Mesothelial cell of epicardium (in vitro differentiated cells): ENCODE data around the gene MAPK14. TPM values are rescaled to one million over a fixed set of nuclear protein-coding genes. Genes with fewer than 3 reads are reported as not detected.
"Not testable (repeated sequence)": the region's sequence is repeated elsewhere in the genome, so short reads cannot be mapped to it uniquely, and the experiment has no call there.

Experiments
- DNase-seq, 2 experiments: peaks; one replicate each; pipeline ENCODE4 v3.0.0; 2021; ENCODE audit warnings: low spot score in 2 of 2; ENCODE audit not compliant: unreplicated experiment in 2 of 2
- H3K27ac Mint-ChIP-seq: 2 replicates; pipeline ENCODE4 v1.8.0; 2021; ENCODE audit warnings: mixed read lengths
- H3K27me3 Mint-ChIP-seq: 2 replicates; pipeline ENCODE4 v1.8.0; 2021; ENCODE audit warnings: low read depth, mixed read lengths
- H3K36me3 Mint-ChIP-seq: 2 replicates; pipeline ENCODE4 v1.8.0; 2021; ENCODE audit warnings: mixed read lengths
- H3K4me1 Mint-ChIP-seq: 2 replicates; pipeline ENCODE4 v1.8.0; 2021; ENCODE audit warnings: mixed read lengths
- H3K4me3 Mint-ChIP-seq: 2 replicates; pipeline ENCODE4 v1.8.0; 2021; ENCODE audit warnings: mild to moderate bottlenecking, moderate library complexity, mixed read lengths
- H3K9me3 Mint-ChIP-seq: 2 replicates; pipeline ENCODE4 v1.8.0; 2021; ENCODE audit warnings: mixed read lengths
- total RNA-seq: library from RNA; stranded (reverse); gene quantifications from 3 replicates; pipeline ENCODE4 v1.2.1, GENCODE V29; 2021
- TF ChIP-seq, protein P1 (sequence below): fragments of 200-600 bp; sonication (generic); IDR thresholded peaks from one replicate; pipeline ENCODE4 v1.5.0; 2021; ENCODE audit warnings: antibody characterized with exemption; ENCODE audit not compliant: unreplicated experiment

Gene MAPK14
- total RNA-seq, 1 donor from 2014 or later, result 54.8 TPM

GRCh38 chr6:36082318-36082717 is 54.7 kb downstream of the MAPK14 start:
- Mint-ChIP-seq H3K27ac (no peak overlapping the region), H3K27me3 (no peaks in the 10 kb centered on the region), H3K4me1 (peaks cover 11% of the 10 kb centered on the region), H3K36me3 (peaks cover 74% of the 10 kb centered on the region), H3K4me3 (no peak overlapping the region), H3K9me3 (peaks cover 56% of the 10 kb centered on the region)
- TF ChIP-seq, protein P1, sequence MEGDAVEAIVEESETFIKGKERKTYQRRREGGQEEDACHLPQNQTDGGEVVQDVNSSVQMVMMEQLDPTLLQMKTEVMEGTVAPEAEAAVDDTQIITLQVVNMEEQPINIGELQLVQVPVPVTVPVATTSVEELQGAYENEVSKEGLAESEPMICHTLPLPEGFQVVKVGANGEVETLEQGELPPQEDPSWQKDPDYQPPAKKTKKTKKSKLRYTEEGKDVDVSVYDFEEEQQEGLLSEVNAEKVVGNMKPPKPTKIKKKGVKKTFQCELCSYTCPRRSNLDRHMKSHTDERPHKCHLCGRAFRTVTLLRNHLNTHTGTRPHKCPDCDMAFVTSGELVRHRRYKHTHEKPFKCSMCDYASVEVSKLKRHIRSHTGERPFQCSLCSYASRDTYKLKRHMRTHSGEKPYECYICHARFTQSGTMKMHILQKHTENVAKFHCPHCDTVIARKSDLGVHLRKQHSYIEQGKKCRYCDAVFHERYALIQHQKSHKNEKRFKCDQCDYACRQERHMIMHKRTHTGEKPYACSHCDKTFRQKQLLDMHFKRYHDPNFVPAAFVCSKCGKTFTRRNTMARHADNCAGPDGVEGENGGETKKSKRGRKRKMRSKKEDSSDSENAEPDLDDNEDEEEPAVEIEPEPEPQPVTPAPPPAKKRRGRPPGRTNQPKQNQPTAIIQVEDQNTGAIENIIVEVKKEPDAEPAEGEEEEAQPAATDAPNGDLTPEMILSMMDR, result no peak
- no peak for DNase-seq

- Mint-ChIP-seq H3K9me3 (peaks cover 64% of the 10 kb centered on the region), H3K4me3 (no peak overlapping the region), H3K27ac (no peak overlapping the region), H3K36me3 (peaks cover 83% of the 10 kb centered on the region), H3K4me1 (no peaks in the 10 kb centered on the region), H3K27me3 (no peaks in the 10 kb centered on the region)
- no peak for DNase-seq
- TF ChIP-seq, protein P1, result no peak
These were observed 55.8 kb downstream of the MAPK14 start for GRCh38 chr6:36083446-36083845.

DNA sequence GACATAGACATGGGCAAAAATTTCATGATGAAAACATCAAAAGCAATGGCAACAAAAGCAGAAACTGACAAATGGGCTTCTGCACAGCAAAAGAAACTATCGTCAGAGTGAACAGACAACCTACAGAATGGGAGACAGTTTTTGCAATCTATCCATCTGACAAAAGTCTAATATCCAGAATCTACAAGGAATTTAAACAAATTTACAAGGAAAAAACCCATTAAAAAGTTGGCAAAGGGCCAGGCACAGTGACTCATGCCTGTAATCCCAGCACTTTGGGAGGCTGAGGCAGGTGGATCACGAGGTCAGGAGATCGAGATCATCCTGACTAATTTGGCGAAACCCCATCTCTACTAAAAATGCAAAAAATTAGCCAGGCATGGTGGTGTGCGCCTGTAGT is 60.6 kb downstream of the MAPK14 start:
- not testable (repeated sequence) for DNase-seq, H3K27me3 Mint-ChIP-seq, H3K27ac Mint-ChIP-seq, H3K4me3 Mint-ChIP-seq, H3K4me1 Mint-ChIP-seq
- peaks cover 53% of the 10 kb centered on the region for H3K36me3 Mint-ChIP-seq
- H3K9me3 Mint-ChIP-seq, result peaks cover 41% of the 10 kb centered on the region

DNA sequence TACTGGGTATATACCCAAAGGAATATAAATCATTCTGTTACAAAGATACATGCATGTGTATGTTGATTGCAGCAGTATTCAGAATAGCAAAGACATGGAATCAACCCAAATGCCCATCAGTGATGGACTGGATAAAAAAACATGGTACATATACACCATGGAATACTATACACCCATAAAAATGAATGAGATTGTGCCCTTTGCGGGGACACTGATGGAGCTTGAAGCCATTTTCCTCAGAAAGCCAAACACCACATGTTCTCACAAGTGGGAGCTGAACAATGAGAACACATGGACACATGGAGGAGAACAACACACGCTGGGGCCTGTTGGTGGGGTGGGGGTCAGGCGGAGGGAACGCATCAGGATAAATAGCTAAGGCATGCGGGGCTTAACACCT is 61.4 kb downstream of the MAPK14 start:
- H3K4me1 Mint-ChIP-seq, result no peaks in the 10 kb centered on the region

GRCh38 chr6:36094238-36094637 is 66.6 kb downstream of the MAPK14 start:
- TF ChIP-seq, protein P1, result no peak
- no peak for DNase-seq
- peak overlapping the region; percentile 66 for H3K27ac Mint-ChIP-seq
- no peaks in the 10 kb centered on the region for H3K27me3 Mint-ChIP-seq
- no peak overlapping the region for H3K4me3 Mint-ChIP-seq
- no peaks in the 10 kb centered on the region for H3K9me3 Mint-ChIP-seq
- H3K36me3 Mint-ChIP-seq, result peaks cover 6% of the 10 kb centered on the region
- H3K4me1 Mint-ChIP-seq, result peaks cover 19% of the 10 kb centered on the region

More for the DNA sequence above, 61.4 kb downstream of the MAPK14 start:
- H3K27me3 Mint-ChIP-seq, result no peaks in the 10 kb centered on the region
- H3K4me3 Mint-ChIP-seq, result no peak overlapping the region
- no peak overlapping the region for H3K27ac Mint-ChIP-seq
- no peak for DNase-seq
- peaks cover 37% of the 10 kb centered on the region for H3K9me3 Mint-ChIP-seq
- TF ChIP-seq, protein P1, result no peak
- peaks cover 46% of the 10 kb centered on the region for H3K36me3 Mint-ChIP-seq

DNA sequence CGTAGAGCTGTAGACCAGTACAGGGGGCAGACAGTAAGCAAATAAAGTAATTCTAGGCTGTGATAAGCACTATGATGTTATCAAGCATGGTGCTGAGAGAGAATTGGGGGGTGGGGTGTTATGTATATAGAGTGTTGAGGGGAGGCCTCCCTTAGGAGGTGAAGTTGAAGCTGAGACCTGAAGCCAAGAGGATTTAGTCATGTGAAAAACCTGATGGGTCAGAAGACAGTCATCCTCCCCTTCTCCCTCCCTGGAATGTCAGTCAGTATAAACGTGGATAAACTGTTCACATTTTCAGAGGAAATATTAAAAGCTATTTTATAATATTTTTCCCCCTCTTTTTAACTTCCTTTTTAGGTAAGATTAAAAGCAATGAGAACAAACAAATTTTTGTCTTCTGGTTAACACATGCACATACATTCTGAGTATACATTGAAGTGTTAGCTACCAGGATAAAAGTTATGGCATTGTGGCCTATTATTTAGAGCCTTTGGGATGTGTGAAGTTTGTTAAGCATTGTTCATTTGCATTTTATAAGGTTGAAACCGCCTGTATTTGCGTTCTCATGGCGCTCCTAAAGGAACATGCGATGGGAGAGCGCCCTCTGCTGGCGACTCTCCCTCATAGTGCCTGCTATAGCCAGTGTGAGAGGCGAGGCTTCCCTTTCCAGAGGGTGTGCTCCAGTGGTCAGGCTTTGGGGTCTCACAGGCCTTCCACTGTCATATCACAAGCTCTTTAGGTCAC is 67.3 kb downstream of the MAPK14 start:
- Mint-ChIP-seq H3K4me3 (no peak overlapping the region), H3K4me1 (peaks cover 26% of the 10 kb centered on the region), H3K36me3 (peaks cover 2% of the 10 kb centered on the region), H3K27ac (peak overlapping the region; percentile 66), H3K27me3 (no peaks in the 10 kb centered on the region), H3K9me3 (no peaks in the 10 kb centered on the region)
- TF ChIP-seq, protein P1, result peak; percentile 92
- peak; percentile 67 to 86 for DNase-seq
